HCT116 (cell line): ENCODE measurements around the gene NAA35.

Experiments used
- JUND ChIP-seq: IDR thresholded peaks from 2 replicates; pipeline ENCODE4 v1.6.1; 2012
- POLR2AphosphoS5 ChIP-seq: IDR thresholded peaks from 2 replicates; pipeline ENCODE4 v1.6.1; 2011; ENCODE audit warnings: mild to moderate bottlenecking, low read depth, low read length, moderate library complexity
- RAD21 ChIP-seq: IDR thresholded peaks from 2 replicates; pipeline ENCODE4 v1.6.1; 2012; ENCODE audit warnings: low read depth, mild to moderate bottlenecking
- YY1 ChIP-seq: IDR thresholded peaks from 2 replicates; pipeline ENCODE4 v1.6.1; 2011; ENCODE audit warnings: low read length, low read depth, moderate library complexity, mild to moderate bottlenecking; ENCODE audit not compliant: insufficient replicate concordance; ENCODE audit errors: extremely low read depth
- TF ChIP-seq, protein P1 (sequence below): IDR thresholded peaks from 2 replicates; pipeline ENCODE4 v1.6.1; 2012; ENCODE audit warnings: low read depth
- TF ChIP-seq, protein P2 (sequence below), 3 experiments: fragments of 200-600 bp in 1 of 3; sonication (generic) in 1 of 3; IDR thresholded peaks in 2 of 3; conservative IDR thresholded peaks in 1 of 3; 2 replicates each; pipeline ENCODE4 v1.5.1; 2012 to 2017; ENCODE audit warnings: low read depth in 2 of 3, low read length in 2 of 3, antibody characterized with exemption in 1 of 3, borderline replicate concordance in 1 of 3, control low read depth in 1 of 3, mild to moderate bottlenecking in 1 of 3, mixed read lengths in 1 of 3, mixed run types in 1 of 3, moderate library complexity in 1 of 3; ENCODE audit not compliant: insufficient read depth in 1 of 3

DNA sequence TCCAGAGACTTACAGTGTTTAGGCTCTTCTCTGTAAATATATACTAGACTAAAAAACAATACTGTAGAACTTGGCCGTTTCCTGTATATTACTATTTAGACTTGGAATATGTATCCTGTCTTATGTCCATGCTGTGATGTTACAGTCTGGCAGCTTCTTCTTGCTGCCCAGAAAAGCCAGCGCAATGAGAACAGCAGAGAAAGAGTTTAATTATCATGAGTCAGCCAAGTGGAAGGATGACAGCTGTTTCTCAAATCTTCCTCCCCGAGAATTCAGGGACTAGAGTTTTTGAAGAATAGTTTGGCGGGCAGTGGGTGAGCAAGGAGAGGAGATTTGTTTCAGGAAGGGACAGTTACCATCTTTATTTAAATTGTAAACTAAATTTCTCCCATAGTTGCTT lies 37.5 kb downstream of the NAA35 start:
- TF ChIP-seq JUND (no peak), RAD21 (no peak), POLR2AphosphoS5 (no peak), YY1 (no peak)
- TF ChIP-seq, protein P1, sequence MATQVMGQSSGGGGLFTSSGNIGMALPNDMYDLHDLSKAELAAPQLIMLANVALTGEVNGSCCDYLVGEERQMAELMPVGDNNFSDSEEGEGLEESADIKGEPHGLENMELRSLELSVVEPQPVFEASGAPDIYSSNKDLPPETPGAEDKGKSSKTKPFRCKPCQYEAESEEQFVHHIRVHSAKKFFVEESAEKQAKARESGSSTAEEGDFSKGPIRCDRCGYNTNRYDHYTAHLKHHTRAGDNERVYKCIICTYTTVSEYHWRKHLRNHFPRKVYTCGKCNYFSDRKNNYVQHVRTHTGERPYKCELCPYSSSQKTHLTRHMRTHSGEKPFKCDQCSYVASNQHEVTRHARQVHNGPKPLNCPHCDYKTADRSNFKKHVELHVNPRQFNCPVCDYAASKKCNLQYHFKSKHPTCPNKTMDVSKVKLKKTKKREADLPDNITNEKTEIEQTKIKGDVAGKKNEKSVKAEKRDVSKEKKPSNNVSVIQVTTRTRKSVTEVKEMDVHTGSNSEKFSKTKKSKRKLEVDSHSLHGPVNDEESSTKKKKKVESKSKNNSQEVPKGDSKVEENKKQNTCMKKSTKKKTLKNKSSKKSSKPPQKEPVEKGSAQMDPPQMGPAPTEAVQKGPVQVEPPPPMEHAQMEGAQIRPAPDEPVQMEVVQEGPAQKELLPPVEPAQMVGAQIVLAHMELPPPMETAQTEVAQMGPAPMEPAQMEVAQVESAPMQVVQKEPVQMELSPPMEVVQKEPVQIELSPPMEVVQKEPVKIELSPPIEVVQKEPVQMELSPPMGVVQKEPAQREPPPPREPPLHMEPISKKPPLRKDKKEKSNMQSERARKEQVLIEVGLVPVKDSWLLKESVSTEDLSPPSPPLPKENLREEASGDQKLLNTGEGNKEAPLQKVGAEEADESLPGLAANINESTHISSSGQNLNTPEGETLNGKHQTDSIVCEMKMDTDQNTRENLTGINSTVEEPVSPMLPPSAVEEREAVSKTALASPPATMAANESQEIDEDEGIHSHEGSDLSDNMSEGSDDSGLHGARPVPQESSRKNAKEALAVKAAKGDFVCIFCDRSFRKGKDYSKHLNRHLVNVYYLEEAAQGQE = no peak
- TF ChIP-seq, protein P2, sequence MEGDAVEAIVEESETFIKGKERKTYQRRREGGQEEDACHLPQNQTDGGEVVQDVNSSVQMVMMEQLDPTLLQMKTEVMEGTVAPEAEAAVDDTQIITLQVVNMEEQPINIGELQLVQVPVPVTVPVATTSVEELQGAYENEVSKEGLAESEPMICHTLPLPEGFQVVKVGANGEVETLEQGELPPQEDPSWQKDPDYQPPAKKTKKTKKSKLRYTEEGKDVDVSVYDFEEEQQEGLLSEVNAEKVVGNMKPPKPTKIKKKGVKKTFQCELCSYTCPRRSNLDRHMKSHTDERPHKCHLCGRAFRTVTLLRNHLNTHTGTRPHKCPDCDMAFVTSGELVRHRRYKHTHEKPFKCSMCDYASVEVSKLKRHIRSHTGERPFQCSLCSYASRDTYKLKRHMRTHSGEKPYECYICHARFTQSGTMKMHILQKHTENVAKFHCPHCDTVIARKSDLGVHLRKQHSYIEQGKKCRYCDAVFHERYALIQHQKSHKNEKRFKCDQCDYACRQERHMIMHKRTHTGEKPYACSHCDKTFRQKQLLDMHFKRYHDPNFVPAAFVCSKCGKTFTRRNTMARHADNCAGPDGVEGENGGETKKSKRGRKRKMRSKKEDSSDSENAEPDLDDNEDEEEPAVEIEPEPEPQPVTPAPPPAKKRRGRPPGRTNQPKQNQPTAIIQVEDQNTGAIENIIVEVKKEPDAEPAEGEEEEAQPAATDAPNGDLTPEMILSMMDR (IDR thresholded peaks at IDR 0.05 in 2 of 3, conservative IDR thresholded peaks at IDR 0.05 in 1 of 3; ENCODE audit: borderline replicate concordance in 1 of 3, insufficient read depth in 1 of 3, low read depth in 2 of 3, low read length in 2 of 3) = no peak
